HEK293 (cell line): ENCODE results near the gene NCK1.

Experiments
- CTCF ChIP-seq: fragments of 450-650 bp; formaldehyde crosslinking; IDR thresholded peaks from 2 replicates; pipeline ENCODE4 v1.5.1; 2016; ENCODE audit warnings: missing biosample characterization, missing genetic modification characterization
- REST ChIP-seq: fragments of 450-650 bp; formaldehyde crosslinking; IDR thresholded peaks from 2 replicates; pipeline ENCODE4 v1.5.1; 2016; ENCODE audit warnings: missing biosample characterization, missing genetic modification characterization
- ZBTB21 ChIP-seq: fragments of 450-650 bp; formaldehyde crosslinking; IDR thresholded peaks from 2 replicates; pipeline ENCODE4 v1.5.1; 2017; ENCODE audit warnings: missing biosample characterization, missing genetic modification characterization
- ZNF121 ChIP-seq: fragments of 450-650 bp; formaldehyde crosslinking; IDR thresholded peaks from 2 replicates; pipeline ENCODE4 v1.5.1; 2016; ENCODE audit warnings: missing biosample characterization, missing genetic modification characterization

- TF ChIP-seq CTCF (tag by site-specific recombination) (peak; percentile 5; the same call in 1 of the 2 replicates), ZNF121 (no peak), ZBTB21 (tag by site-specific recombination) (no peak), REST (tag by site-specific recombination) (no peak)
Measured at GRCh38 chr3:136862617-136863322, 762 bp downstream of the NCK1 start.
